Suprapubic skin (tissue), 4 donors: Measurements from ENCODE around the gene HES6. TPM values are rescaled to one million over a fixed set of nuclear protein-coding genes. Genes with fewer than 3 reads are reported as not detected.
A peak's percentile ranks its signal among the peaks of the same experiment; 100 is the strongest.

ENCODE experiments used
- DNase-seq, 2 donors: peaks; one replicate each; pipeline ENCODE4 v3.0.0-alpha.2; 2019; ENCODE audit warnings: low spot score in 2 of 2
- H3K27ac ChIP-seq: fragments of 200-600 bp; sonication (generic); one replicate; pipeline ENCODE4 v1.5.1; 2019
- H3K27me3 ChIP-seq: fragments of 200-600 bp; sonication (generic); one replicate; pipeline ENCODE4 v1.5.1; 2019
- H3K36me3 ChIP-seq: fragments of 200-600 bp; sonication (generic); one replicate; pipeline ENCODE4 v1.5.1; 2019
- H3K4me1 ChIP-seq: fragments of 200-600 bp; sonication (generic); one replicate; pipeline ENCODE4 v1.5.1; 2019
- H3K4me3 ChIP-seq: fragments of 200-600 bp; sonication (generic); one replicate; pipeline ENCODE4 v1.5.1; 2019; ENCODE audit warnings: mild to moderate bottlenecking
- H3K9me3 ChIP-seq: fragments of 200-600 bp; sonication (generic); one replicate; pipeline ENCODE4 v1.5.1; 2019
- CTCF ChIP-seq, 2 donors: fragments of 200-600 bp in 1 of 2; fragments of 450-650 bp in 1 of 2; sonication (generic) in 1 of 2; IDR thresholded peaks; one replicate each; pipeline ENCODE4 v1.5.1; 2016 to 2019; ENCODE audit warnings: antibody characterized with exemption in 2 of 2, mild to moderate bottlenecking in 1 of 2, moderate library complexity in 1 of 2
- EP300 ChIP-seq: sonication (generic); formaldehyde crosslinking; IDR thresholded peaks from one replicate; pipeline ENCODE4 v1.6.1; 2017; ENCODE audit warnings: antibody characterized with exemption
- POLR2A ChIP-seq, 2 donors: fragments of 450-650 bp; IDR thresholded peaks; one replicate each; pipeline ENCODE4 v1.6.1; 2017; ENCODE audit warnings: antibody characterized with exemption in 2 of 2, mild to moderate bottlenecking in 2 of 2, moderate library complexity in 2 of 2
- POLR2AphosphoS5 ChIP-seq, 3 donors: sonication (generic); formaldehyde crosslinking; IDR thresholded peaks; one replicate each; pipeline ENCODE4 v1.6.1; 2017; ENCODE audit warnings: antibody characterized with exemption in 3 of 3
- WGBS: methylation state at CpG from one replicate; pipeline ENCODE4 v1.1.5; 2018; 5-methylcytosine and 5-hydroxymethylcytosine counted together
- total RNA-seq, 4 donors: library from RNA; depleted of rRNA; stranded (reverse); fragments of >200 nt; gene quantifications; one replicate each; pipeline ENCODE4 v1.1.0, GENCODE V29; 2016

The HES6 gene
- total RNA-seq, 4 donors from 2014 or later = 4.0 to 10.0 (median 7.0) TPM

GRCh38 chr2:238242731-238243495, 3.1 kb upstream of the HES6 start:
- no peak for DNase-seq
- no peak overlapping the region for H3K4me3 ChIP-seq
- H3K4me1 ChIP-seq = peaks cover 25% of the 10 kb centered on the region
- TF ChIP-seq CTCF (IDR thresholded peaks at IDR 0.05) (no peak), POLR2A (IDR thresholded peaks at IDR 0.05) (no peak), EP300 (no peak), POLR2AphosphoS5 (IDR thresholded peaks at IDR 0.05) (no peak)
- H3K9me3 ChIP-seq = no peaks in the 10 kb centered on the region
- H3K36me3 ChIP-seq = peaks cover 41% of the 10 kb centered on the region
- WGBS = 73% methylated on average over 7 of the region's 7 CpGs
- H3K27me3 ChIP-seq = peaks cover 9% of the 10 kb centered on the region
- no peak overlapping the region for H3K27ac ChIP-seq

- WGBS = 83% methylated on average over 2 of the region's 2 CpGs
- peaks cover 25% of the 10 kb centered on the region for H3K4me1 ChIP-seq
Observed at GRCh38 chr2:238241970-238242369, 2.1 kb upstream of the HES6 start.

DNA sequence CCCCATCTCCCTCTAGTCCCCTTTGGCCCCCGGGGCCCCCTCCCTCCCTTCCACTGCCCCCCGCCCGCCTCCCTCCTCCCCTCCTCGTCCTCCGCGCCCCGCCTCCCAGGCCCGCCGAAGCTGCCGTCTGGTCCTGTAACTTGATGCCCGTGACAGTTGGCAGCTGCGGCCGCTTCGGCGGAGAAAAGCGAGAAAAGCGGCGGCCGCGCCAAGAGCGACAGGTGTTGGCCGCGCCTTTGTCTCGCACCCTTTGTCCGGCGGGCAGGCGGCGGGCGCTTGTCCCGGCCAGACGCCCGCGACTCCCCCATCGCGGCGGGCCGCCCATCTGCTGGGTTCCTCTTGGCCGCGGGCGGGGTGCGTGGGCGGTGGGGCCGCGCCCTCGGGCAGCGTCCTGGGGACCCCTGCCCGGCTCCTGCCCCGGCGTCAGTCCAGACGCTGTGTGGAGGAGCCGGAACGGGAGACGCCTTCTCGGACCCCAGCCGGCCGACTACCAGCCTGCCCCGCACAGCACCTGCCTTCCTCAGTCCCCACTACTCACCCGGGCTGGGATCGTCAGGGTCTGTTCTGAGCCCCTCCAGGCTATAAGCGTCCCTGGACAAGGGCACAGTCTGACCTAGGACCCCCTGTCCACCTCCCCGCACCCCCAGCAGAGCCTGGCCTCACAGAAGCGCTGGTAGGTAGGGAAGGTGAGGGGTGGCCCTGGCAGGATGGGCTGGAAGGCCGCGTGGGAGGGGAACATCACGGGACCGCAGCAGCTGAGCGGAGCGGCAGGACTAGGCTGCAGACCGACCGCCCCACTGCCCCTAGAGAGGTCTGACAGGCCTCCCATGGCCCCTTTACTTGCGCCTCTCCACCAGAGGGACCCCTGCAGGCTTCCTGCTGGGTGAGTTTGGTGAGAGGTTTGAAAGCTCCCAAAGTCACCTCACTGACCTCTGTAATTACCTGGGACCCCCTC, 1.2 kb upstream of the HES6 start:
- TF ChIP-seq POLR2AphosphoS5 (IDR thresholded peaks at IDR 0.05) (no peak), CTCF (IDR thresholded peaks at IDR 0.05) (no peak), EP300 (no peak), POLR2A (IDR thresholded peaks at IDR 0.05) (no peak)
- Histone ChIP-seq H3K4me3 (peak overlapping the region; percentile 73), H3K27me3 (peaks cover 9% of the 10 kb centered on the region), H3K27ac (no peak overlapping the region), H3K4me1 (peaks cover 25% of the 10 kb centered on the region), H3K9me3 (no peaks in the 10 kb centered on the region), H3K36me3 (peaks cover 22% of the 10 kb centered on the region)
- DNase-seq = no peak
- WGBS = 100% methylated on average over 1 of the region's 71 CpGs

More at GRCh38 chr2:238241970-238242369, 2.1 kb upstream of the HES6 start:
- Histone ChIP-seq H3K4me3 (no peak overlapping the region), H3K27me3 (peaks cover 9% of the 10 kb centered on the region), H3K36me3 (peaks cover 32% of the 10 kb centered on the region), H3K9me3 (no peaks in the 10 kb centered on the region), H3K27ac (no peak overlapping the region)
- DNase-seq = no peak
- no peak for TF ChIP-seq POLR2A (IDR thresholded peaks at IDR 0.05)
- no peak for TF ChIP-seq POLR2AphosphoS5 (IDR thresholded peaks at IDR 0.05)
- no peak for TF ChIP-seq CTCF (IDR thresholded peaks at IDR 0.05)

DNA sequence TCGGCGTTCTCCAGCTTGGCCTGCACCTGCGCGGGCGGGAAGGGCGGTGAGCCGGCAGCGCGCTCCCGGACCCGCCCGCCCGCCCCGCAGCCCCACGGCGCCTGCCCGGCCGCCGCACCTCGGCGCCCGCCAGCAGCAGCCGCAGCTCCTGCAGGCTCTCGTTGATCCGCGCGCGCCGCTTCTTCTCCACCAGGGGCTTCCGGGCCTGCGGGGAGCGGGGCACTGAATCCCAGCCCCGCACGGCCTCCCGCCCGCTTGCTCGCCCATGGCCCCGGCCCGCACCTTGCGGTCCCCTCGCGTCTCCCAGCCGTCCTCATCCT, 335 bp downstream of the HES6 start:
- Histone ChIP-seq H3K27me3 (peaks cover 9% of the 10 kb centered on the region), H3K27ac (no peak overlapping the region)
- TF ChIP-seq POLR2A (IDR thresholded peaks at IDR 0.05) (no peak), POLR2AphosphoS5 (IDR thresholded peaks at IDR 0.05) (no peak), CTCF (IDR thresholded peaks at IDR 0.05) (no peak), EP300 (no peak)

More for the DNA sequence above, 335 bp downstream of the HES6 start:
- H3K4me1 ChIP-seq = peaks cover 27% of the 10 kb centered on the region
- no peaks in the 10 kb centered on the region for H3K9me3 ChIP-seq
- DNase-seq = peak in 1 of 2 donors; percentile 77
- no CpG with 5 or more reads among the region's 43 CpGs for WGBS
- peaks cover 7% of the 10 kb centered on the region for H3K36me3 ChIP-seq
- H3K4me3 ChIP-seq = peak overlapping the region; percentile 73
